Stimulated activated naive B cell treated with anti-CD40 and anti-IgM and Interleukin-4, amounts not matched to agents 10 μg/mL and 1 μg/mL and 100 μg/mL, for 72 hours (primary cell): ENCODE data around the gene BCDIN3D.

Experiments used
- ATAC-seq, 2 donors: fragments of 150-1000 bp; cut with Tn5 transposase; replicated peaks; 2 replicates each; pipeline ENCODE4 v1.10.0; 2021; ENCODE audit warnings: moderate library complexity in 1 of 2
- DNase-seq: peaks from one replicate; pipeline ENCODE4 v3.0.0; 2021
- H3K27ac Mint-ChIP-seq: one replicate; pipeline ENCODE4 v1.8.0; 2022; ENCODE audit warnings: mild to moderate bottlenecking, mixed read lengths
- H3K27me3 Mint-ChIP-seq, 2 donors: one replicate each; pipeline ENCODE4 v1.8.0; 2022; ENCODE audit warnings: mixed read lengths in 2 of 2
- H3K36me3 Mint-ChIP-seq, 2 donors: one replicate each; pipeline ENCODE4 v1.8.0; 2022; ENCODE audit warnings: mixed read lengths in 2 of 2, mild to moderate bottlenecking in 1 of 2
- H3K4me1 Mint-ChIP-seq, 2 donors: one replicate each; pipeline ENCODE4 v1.8.0; 2022; ENCODE audit warnings: mixed read lengths in 2 of 2, mild to moderate bottlenecking in 1 of 2
- H3K4me3 Mint-ChIP-seq, 2 donors: one replicate each; pipeline ENCODE4 v1.8.0; 2022; ENCODE audit warnings: mild to moderate bottlenecking in 2 of 2, mixed read lengths in 2 of 2, moderate library complexity in 1 of 2
- H3K9me3 Mint-ChIP-seq, 2 donors: one replicate each; pipeline ENCODE4 v1.8.0; 2022; ENCODE audit warnings: mixed read lengths in 2 of 2, mild to moderate bottlenecking in 1 of 2

Gene BCDIN3D, protein sequence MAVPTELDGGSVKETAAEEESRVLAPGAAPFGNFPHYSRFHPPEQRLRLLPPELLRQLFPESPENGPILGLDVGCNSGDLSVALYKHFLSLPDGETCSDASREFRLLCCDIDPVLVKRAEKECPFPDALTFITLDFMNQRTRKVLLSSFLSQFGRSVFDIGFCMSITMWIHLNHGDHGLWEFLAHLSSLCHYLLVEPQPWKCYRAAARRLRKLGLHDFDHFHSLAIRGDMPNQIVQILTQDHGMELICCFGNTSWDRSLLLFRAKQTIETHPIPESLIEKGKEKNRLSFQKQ

DNA sequence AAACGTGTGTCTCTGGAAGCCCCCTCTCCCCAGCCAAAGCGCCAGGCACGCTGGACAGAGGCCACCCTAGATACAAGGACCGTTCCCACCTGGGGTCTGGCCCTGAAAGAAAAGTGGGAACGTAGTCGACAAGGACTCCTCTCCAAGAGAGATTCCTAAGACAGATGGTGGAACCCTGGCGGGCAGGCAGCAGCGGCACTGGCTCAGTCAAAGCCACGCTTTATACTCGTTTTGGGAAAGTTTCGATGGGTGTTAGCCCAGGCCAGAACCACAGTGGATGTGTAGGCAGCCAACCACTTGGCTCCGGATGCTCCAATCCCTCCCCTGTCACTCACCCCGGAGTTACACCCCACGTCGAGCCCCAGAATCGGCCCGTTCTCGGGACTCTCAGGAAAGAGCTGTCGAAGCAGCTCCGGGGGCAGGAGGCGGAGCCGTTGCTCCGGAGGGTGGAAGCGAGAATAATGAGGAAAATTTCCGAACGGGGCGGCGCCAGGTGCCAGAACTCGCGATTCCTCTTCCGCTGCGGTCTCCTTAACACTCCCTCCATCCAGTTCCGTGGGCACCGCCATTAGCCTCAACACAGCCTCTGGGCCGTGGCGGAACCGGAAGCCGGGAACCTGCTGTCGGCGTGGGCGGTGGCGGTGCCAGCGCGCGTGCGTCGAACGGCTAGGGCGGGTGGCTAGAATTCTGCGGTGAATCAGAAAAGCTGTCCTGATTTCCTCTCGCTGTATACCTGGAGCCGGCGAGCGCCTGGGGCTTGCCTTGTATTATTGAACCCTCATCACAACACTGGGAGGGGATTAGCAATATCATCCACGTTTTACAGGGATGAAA is at the start of gene BCDIN3D:
Gene BCDIN3D, minus strand, starts transcription at position 588 of the 834 bp plus-strand sequence. Its CDS starts 19 bp downstream, at position 569.
- H3K4me1 Mint-ChIP-seq: peaks cover 19 to 40% of the 10 kb centered on the region in 2 donors
- peak within 1 kb of the TSS; percentile 90 to 98 for H3K4me3 Mint-ChIP-seq
- peak; percentile 91 for DNase-seq
- H3K27me3 Mint-ChIP-seq: no peaks in the 10 kb centered on the region
- no peaks in the 10 kb centered on the region for H3K9me3 Mint-ChIP-seq
- peaks cover 3 to 9% of the 10 kb centered on the region in 2 donors for H3K36me3 Mint-ChIP-seq
- H3K27ac Mint-ChIP-seq: peak within 1 kb of the TSS; percentile 97
- peak; percentile 92 to 94 for ATAC-seq

DNA sequence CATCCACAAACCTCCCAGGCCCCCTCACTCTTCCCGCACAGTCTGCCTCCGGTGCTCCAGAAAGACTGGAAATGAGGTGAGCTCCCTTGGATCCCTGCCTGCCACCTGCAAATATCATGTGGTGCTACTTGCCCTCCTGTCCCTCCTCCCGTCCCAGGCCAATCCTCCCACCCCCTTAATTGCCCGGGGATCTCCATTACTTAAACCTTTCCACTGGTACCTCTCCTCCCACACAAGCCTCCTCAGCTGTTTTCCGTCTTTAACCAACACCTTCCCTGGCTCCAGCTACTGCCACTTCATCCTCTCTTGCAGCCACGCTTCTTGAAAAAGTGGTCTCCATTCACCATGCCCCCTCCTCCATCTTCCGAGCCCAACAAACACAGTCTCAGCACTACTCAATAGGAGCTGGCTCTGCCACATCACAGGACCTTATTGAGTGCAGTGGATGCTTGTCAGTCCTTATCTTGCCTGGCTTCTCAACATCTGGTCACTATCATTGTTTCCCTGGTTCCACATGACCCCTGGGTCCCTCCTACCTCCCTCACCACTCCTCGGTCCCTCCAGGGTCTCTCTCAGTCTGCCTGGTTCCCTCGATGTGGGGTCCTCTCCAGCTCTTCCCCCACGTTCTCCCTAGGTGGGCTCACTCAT is 49.3 kb upstream of the BCDIN3D start:
- no peak overlapping the region for H3K4me3 Mint-ChIP-seq
- peaks cover 19 to 21% of the 10 kb centered on the region in 2 donors for H3K27me3 Mint-ChIP-seq
- no peak overlapping the region for H3K27ac Mint-ChIP-seq
- DNase-seq: no peak
- H3K9me3 Mint-ChIP-seq: no peaks in the 10 kb centered on the region
- ATAC-seq: no peak
- no peaks in the 10 kb centered on the region for H3K36me3 Mint-ChIP-seq
- H3K4me1 Mint-ChIP-seq: peaks cover 11% of the 10 kb centered on the region in 2 donors

DNA sequence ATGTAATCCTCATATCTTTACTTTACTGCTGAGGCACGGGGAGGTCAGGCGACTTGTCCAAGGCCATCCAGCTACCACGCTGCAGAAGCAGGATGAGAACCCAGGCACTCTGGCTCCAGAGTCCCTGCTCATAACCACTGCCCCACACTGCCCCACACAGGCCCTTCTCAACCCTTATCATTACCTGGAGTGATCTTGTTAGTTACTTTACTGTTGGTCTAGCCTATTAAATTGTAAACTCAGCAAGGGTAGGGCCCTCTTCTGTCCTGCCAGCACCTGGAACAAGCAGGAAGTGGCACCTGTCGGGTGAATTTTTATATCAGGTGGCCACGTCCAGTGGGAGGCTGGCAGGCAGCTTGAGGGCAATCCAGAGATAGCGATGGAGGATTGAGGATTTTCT is 48.6 kb upstream of the BCDIN3D start:
- Mint-ChIP-seq H3K27me3 (peaks cover 25% of the 10 kb centered on the region in 2 donors), H3K4me3 (no peak overlapping the region), H3K36me3 (no peaks in the 10 kb centered on the region), H3K4me1 (peaks cover 11% of the 10 kb centered on the region in 2 donors), H3K9me3 (no peaks in the 10 kb centered on the region), H3K27ac (no peak overlapping the region)
- ATAC-seq (no peak), DNase-seq (no peak)

DNA sequence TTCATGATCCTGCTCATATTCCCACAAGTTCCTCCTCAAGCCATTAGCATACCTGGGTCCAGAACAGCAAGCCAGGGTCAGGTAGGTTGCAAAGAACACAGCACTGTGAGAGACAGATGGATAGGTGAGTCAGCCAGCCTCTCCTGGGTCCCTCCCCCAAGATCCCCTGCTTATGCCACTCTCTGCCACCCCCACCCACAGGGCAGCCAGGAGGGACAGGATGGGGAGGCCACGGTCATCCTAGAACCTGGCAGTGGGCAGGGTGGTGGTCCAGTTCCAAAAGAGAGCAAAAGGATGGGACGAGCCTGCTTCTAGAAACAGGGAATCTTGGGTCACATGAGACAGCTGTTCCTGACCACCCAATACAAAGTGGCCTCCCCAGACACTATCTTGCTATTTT is 48.1 kb upstream of the BCDIN3D start:
- Mint-ChIP-seq H3K36me3 (no peaks in the 10 kb centered on the region), H3K9me3 (no peaks in the 10 kb centered on the region), H3K4me1 (peaks cover 11% of the 10 kb centered on the region in 2 donors), H3K4me3 (no peak overlapping the region), H3K27me3 (peaks cover 25% of the 10 kb centered on the region in 2 donors), H3K27ac (no peak overlapping the region)
- no peak for ATAC-seq
- DNase-seq: no peak

DNA sequence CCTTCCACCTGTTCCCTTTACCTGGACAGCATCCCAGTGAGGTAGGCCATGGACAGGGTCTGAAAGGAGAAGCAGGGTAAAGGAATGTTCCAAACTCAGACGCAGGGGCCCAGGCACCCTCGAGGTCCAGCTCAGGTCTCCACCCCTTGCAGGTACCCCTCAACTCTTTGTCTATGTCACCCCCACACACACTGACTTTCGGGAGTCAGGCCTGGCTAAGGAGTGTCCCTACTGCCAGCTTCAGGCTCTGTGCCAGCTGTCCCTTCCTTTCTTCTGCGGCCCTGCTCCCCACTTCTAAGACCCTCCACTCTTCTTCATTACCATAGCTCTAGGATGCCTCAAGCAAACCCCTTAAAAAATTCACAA is 47.2 kb upstream of the BCDIN3D start:
- ATAC-seq (no peak), DNase-seq (no peak)
- Mint-ChIP-seq H3K36me3 (no peaks in the 10 kb centered on the region), H3K27me3 (peaks cover 32 to 35% of the 10 kb centered on the region in 2 donors), H3K9me3 (no peaks in the 10 kb centered on the region), H3K4me1 (peaks cover 11% of the 10 kb centered on the region in 2 donors), H3K4me3 (no peak overlapping the region), H3K27ac (no peak overlapping the region)

DNA sequence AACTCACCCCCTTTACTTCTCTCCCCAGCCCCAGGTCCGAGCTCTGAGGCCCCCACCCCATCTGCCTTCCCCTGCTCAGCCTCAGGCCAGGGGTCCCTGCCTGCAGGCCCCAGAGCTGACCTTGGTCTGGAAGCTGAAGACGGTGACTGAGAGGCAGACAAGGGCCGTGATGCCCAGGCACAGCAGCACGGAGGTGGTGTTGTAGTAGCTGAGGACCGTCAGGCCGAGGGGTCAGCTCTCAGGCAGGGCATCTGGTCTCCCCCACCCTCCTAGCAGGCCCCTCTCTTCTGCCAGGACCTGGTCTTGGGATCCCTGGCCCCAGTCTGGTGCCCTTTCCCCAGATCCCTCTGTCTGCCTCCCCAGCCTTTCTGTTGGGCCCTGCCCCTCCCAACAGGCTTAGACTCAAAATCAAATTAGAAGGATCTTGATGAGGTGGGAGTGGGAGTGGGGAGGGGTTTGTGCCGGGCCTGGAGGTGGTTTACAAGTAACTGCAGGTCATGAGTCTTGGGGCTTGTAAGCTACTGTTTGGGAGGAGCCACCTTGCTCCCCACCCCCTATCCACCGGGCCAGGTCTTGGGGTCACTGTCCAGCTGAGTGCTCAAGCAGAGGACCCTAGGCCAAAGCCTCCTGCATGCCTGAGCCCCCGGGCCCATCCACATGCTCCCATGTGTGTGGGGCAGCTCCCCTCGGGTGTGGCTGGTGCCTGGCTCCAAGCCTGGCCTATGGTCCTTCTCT is 46.6 kb upstream of the BCDIN3D start:
- ATAC-seq (no peak), DNase-seq (no peak)
- no peaks in the 10 kb centered on the region for H3K36me3 Mint-ChIP-seq
- H3K9me3 Mint-ChIP-seq: no peaks in the 10 kb centered on the region
- H3K27me3 Mint-ChIP-seq: peaks cover 32 to 40% of the 10 kb centered on the region in 2 donors
- H3K4me1 Mint-ChIP-seq: peaks cover 8 to 9% of the 10 kb centered on the region in 2 donors
- no peak overlapping the region for H3K27ac Mint-ChIP-seq
- no peak overlapping the region for H3K4me3 Mint-ChIP-seq

DNA sequence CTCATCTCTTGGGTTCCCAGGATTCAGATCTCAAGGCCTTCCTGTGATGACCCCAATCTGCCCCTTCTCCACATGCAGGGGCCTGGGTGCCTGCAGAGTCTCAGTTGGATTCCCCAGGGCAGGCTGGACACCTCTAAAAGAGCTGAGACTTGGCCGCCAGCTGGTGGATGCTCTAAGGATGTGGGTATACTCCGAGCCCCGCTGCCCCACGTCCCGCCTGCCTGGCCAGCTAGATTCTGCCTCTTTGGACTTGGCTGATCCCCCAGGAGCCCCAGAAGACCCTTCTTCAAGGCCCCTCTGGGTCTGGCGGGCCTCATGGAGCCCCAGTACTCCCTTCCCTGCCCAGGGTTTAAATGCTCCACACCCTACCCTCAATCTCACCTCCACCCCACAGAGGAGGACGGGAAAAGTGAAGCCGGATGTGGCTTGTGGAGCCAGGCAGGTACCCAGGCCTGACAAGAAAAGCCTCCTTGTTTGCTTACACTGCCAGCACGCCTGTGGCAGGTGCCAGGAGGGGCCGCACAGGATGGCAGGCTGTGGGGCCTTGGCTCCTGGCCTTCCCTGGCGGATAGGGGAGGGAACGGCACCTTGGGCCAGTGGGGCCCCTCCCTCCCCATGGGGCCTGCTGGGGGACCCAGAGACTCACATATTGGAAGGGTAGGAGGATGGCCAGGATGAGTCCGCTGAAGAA is 45.7 kb upstream of the BCDIN3D start:
- Mint-ChIP-seq H3K36me3 (no peaks in the 10 kb centered on the region), H3K27ac (no peak overlapping the region), H3K4me3 (no peak overlapping the region), H3K9me3 (no peaks in the 10 kb centered on the region), H3K27me3 (peaks cover 39 to 49% of the 10 kb centered on the region in 2 donors), H3K4me1 (peaks cover 0 to 2% of the 10 kb centered on the region in 2 donors)
- ATAC-seq: no peak
- no peak for DNase-seq

DNA sequence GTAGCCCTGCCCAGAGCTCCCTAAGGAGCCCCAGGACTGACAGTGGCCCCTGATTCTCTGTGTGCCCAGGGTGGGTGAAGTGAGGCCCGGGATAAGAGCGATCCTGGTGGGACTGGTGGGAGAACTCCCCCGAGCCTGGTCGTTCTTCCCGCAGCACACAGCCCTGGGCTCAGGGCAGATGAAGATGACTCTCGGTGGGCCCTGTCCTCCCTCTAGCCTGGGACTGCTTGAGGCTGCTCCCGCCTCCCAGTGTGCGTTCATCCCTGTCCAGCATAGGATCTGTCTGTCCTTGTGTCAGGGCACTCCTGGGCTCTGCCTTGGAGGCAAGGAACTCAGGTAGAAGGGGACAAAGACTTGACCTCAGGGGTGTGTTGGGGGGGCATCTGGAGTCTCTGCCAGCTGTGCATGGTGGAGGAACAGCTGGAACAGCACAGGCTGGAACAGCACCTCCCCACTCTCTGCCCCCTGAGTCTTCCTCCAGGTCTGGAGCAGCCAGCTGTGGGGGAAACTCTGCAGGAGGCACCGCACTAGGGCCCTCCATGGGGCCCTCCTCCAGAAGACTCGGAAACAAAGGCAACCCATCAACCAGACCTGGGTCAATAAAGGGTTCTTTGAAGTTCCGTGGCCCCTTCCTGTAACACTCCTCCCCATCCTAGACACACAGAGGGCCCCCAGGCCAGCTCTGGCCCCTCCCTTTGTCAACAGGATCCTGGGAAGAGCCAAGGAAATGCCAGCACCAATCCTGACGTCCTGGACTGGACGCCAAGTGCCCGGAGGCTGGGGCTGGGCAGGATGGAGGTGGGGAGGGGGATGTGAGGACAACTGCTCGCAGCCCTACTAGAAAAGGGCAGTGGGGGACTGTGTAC is 44.9 kb upstream of the BCDIN3D start:
- ATAC-seq: peak in 1 of 2 donors; percentile 19
- Mint-ChIP-seq H3K27me3 (peaks cover 38 to 51% of the 10 kb centered on the region in 2 donors), H3K27ac (no peak overlapping the region)

DNA sequence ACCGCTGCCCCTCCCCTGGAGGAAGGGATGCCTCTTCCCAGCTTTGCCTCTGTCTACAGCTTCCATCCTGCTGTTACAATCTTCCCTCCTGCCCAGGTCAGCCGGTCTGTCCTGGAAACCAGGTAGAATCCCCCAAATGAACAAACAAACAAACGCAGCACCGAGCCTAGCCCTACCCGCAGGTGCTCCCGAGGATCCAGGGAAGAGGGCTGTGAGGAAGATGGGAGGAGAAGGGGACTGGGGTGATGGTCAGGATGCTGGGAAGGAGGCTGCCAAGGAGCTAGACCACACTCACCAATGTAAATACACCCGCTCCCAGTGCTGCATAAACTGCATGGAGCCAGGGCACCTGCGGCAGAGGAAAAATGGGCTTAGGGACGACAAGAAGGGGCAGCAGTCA is 44.2 kb upstream of the BCDIN3D start:
- Mint-ChIP-seq H3K9me3 (no peaks in the 10 kb centered on the region), H3K27me3 (peaks cover 34 to 46% of the 10 kb centered on the region in 2 donors), H3K27ac (no peak overlapping the region), H3K4me3 (no peak overlapping the region), H3K36me3 (no peaks in the 10 kb centered on the region), H3K4me1 (no peaks in the 10 kb centered on the region)
- no peak for DNase-seq
- no peak for ATAC-seq

More for the DNA sequence above, 44.9 kb upstream of the BCDIN3D start:
- Mint-ChIP-seq H3K9me3 (no peaks in the 10 kb centered on the region), H3K4me1 (peaks cover 0 to 2% of the 10 kb centered on the region in 2 donors), H3K36me3 (no peaks in the 10 kb centered on the region), H3K4me3 (no peak overlapping the region)
- no peak for DNase-seq

DNA sequence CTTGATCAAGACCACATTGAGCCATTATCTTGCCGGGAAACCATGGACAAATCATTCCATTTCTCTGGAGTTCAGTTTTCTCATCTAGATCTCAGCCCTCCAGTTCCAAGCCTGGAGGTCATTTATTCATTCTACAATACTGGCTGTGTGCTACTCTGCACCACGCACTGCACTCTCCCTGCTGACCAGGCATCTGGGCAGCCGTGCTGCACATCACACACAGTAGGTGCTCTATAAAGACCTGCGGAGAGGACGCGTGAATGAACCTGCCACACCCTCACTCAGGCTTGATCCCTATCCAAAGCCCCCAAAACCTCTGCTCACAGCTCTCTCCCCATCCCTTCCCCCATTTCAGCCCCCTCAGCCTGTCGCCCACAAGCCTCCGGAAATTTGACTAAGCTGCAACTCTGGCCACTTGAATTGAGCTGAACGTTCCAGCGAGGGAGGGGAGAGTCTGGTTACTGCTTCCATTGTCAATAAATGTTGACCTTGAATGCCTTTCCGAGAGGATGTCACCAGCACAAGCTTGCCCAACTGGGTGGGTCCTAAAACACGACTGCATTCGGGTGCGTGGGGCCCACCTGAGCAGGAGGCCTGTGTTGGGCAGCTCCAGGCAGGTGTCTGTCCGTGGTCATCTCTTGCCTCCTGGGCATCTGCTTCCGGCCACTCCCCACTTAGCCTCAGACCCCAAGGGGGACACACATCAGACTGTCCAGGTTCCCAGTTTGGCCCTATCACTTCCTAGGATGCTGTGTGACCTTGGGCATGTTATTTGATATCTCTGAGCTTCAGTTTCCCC is 43.0 kb upstream of the BCDIN3D start:
- no peaks in the 10 kb centered on the region for H3K9me3 Mint-ChIP-seq
- H3K27me3 Mint-ChIP-seq: peaks cover 31 to 42% of the 10 kb centered on the region in 2 donors
- H3K4me1 Mint-ChIP-seq: no peaks in the 10 kb centered on the region
- H3K27ac Mint-ChIP-seq: no peak overlapping the region
- no peak for DNase-seq
- no peaks in the 10 kb centered on the region for H3K36me3 Mint-ChIP-seq
- H3K4me3 Mint-ChIP-seq: no peak overlapping the region
- ATAC-seq: no peak

DNA sequence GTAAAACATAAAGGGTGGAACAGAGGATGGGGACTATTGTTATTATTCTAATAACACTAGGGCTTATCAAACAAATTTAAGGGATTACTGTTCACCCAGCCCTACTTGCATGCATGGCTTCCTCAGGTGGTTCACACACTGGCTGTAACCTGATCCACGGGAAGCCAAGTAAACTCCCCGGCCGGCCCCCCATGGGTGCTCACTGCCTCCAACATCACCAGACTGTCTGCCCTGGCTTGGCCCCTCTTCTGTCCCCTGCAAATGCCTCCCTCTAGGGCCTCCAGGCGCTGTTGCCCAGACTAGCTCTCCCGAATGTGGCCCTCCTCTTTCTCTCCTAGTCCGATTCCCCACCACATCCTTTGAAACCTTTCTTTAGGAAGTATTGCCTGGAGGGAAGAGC is 42.2 kb upstream of the BCDIN3D start:
- peaks cover 0 to under 1% of the 10 kb centered on the region in 2 donors for H3K9me3 Mint-ChIP-seq
- H3K4me1 Mint-ChIP-seq: no peaks in the 10 kb centered on the region
- no peak overlapping the region for H3K4me3 Mint-ChIP-seq
- DNase-seq (no peak), ATAC-seq (no peak)
- no peaks in the 10 kb centered on the region for H3K36me3 Mint-ChIP-seq
- H3K27me3 Mint-ChIP-seq: peaks cover 27 to 42% of the 10 kb centered on the region in 2 donors
- H3K27ac Mint-ChIP-seq: no peak overlapping the region

DNA sequence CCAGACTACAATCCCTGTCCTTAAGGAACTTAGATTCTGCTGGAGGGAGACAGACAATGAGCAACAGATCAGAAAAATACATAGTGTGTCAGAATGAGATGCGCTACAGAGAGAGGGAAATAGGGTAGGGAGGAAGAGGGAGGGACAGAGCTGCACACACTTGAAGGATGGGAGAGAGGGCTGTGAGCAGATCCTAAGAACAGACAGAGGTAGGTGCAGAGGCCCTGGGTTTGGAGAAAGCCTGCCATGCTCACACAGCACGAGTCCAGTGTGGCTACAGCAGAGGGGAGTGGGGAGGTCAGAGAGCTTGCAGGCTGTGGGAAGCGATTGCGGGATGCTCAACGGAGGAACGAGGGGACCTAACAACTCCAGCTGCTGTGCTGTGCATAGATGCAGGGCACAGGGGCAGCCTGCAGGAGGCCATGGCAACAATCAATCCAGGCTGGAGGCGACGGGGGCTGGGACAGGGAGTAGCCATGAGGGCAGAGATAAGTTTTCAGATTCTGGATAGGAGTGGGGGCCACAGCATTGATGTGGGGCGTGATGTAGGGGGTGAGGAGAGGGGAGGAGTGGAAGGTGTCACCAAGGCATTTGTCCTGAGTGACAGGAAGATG is 40.1 kb upstream of the BCDIN3D start:
- Mint-ChIP-seq H3K27me3 (peaks cover 26 to 42% of the 10 kb centered on the region in 2 donors), H3K4me3 (no peak overlapping the region), H3K27ac (no peak overlapping the region), H3K4me1 (no peaks in the 10 kb centered on the region), H3K36me3 (no peaks in the 10 kb centered on the region), H3K9me3 (peaks cover 8 to 16% of the 10 kb centered on the region in 2 donors)
- DNase-seq: no peak
- ATAC-seq: no peak
